Measurements from ENCODE around the gene ANKRD40.

GRCh38 chr17:50745631-50746030 is 37.9 kb upstream of the ANKRD40 start:
- TF ChIP-seq POLR2A (IDR thresholded peaks at IDR 0.05): no peak
- TF ChIP-seq, protein P1, sequence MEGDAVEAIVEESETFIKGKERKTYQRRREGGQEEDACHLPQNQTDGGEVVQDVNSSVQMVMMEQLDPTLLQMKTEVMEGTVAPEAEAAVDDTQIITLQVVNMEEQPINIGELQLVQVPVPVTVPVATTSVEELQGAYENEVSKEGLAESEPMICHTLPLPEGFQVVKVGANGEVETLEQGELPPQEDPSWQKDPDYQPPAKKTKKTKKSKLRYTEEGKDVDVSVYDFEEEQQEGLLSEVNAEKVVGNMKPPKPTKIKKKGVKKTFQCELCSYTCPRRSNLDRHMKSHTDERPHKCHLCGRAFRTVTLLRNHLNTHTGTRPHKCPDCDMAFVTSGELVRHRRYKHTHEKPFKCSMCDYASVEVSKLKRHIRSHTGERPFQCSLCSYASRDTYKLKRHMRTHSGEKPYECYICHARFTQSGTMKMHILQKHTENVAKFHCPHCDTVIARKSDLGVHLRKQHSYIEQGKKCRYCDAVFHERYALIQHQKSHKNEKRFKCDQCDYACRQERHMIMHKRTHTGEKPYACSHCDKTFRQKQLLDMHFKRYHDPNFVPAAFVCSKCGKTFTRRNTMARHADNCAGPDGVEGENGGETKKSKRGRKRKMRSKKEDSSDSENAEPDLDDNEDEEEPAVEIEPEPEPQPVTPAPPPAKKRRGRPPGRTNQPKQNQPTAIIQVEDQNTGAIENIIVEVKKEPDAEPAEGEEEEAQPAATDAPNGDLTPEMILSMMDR (IDR thresholded peaks at IDR 0.05): no peak
